ENCODE measurements around the gene PLPP2. TPM values are rescaled to one million over a fixed set of nuclear protein-coding genes. Genes with fewer than 3 reads are reported as not detected.

The PLPP2 gene
- 10 to 100 TPM in 3 of 4 donors, 1 to 10 TPM in 1; 6.7 to 31.7 (median 22.3) TPM for total RNA-seq

GRCh38 chr19:291006-291521 lies at the start of gene PLPP2:
Gene PLPP2, minus strand, starts transcription at chr19:291403. Its CDS starts 67 bp downstream, at chr19:291336.
- Histone ChIP-seq H3K36me3 (no peaks in the 10 kb centered on the region), H3K4me1 (peaks cover 10 to 32% of the 10 kb centered on the region in 2 donors), H3K9me3 (no peaks in the 10 kb centered on the region), H3K4me3 (replicated peaks in 1 of 3) (peak within 1 kb of the TSS in 1 of 3 donors; percentile 41), H3K27ac (peak within 1 kb of the TSS in 1 of 3 donors; percentile 70), H3K27me3 (no peaks in the 10 kb centered on the region)
- intact Hi-C loops (cut with DNase I), result no loop called here
- no peak for DNase-seq
- WGBS, 2 donors, result 0 to 4% methylated on average over 5 to 6 of the region's 60 CpGs
- TF ChIP-seq POLR2A (IDR thresholded peaks at IDR 0.05) (no peak), CTCF (IDR thresholded peaks at IDR 0.05) (no peak)

GRCh38 chr19:340620-341385 lies 49.6 kb upstream of the PLPP2 start:
- no peak for DNase-seq
- intact Hi-C loops (cut with DNase I), result no loop called here
- TF ChIP-seq CTCF (IDR thresholded peaks at IDR 0.05) (no peak), POLR2A (IDR thresholded peaks at IDR 0.05) (no peak)
- Histone ChIP-seq H3K27ac (no peak overlapping the region), H3K36me3 (no peaks in the 10 kb centered on the region), H3K4me3 (replicated peaks in 1 of 3) (no peak overlapping the region), H3K27me3 (no peaks in the 10 kb centered on the region), H3K9me3 (no peaks in the 10 kb centered on the region), H3K4me1 (peaks cover 26% of the 10 kb centered on the region in 2 donors)
- WGBS, 2 donors, result 80 to 84% methylated on average over 13 to 14 of the region's 15 CpGs

GRCh38 chr19:339262-339887 lies 48.2 kb upstream of the PLPP2 start:
- H3K9me3 ChIP-seq, result no peaks in the 10 kb centered on the region
- H3K27me3 ChIP-seq, result no peaks in the 10 kb centered on the region
- TF ChIP-seq CTCF (IDR thresholded peaks at IDR 0.05), result no peak
- no peak for TF ChIP-seq POLR2A (IDR thresholded peaks at IDR 0.05)
- peaks cover 21 to 26% of the 10 kb centered on the region in 2 donors for H3K4me1 ChIP-seq
- DNase-seq, result no peak
- intact Hi-C loops (cut with DNase I), result no loop called here
- 92 to 97% methylated on average over 10 of the region's 10 CpGs for WGBS, 2 donors
- H3K4me3 ChIP-seq (replicated peaks in 1 of 3), result no peak overlapping the region
- H3K36me3 ChIP-seq, result peaks cover 0 to 7% of the 10 kb centered on the region in 2 donors
- H3K27ac ChIP-seq, result no peak overlapping the region

GRCh38 chr19:338421-338820 lies 47.2 kb upstream of the PLPP2 start:
- H3K9me3 ChIP-seq, result no peaks in the 10 kb centered on the region
- WGBS, 2 donors, result 92% methylated on average over 5 of the region's 5 CpGs
- H3K27me3 ChIP-seq, result no peaks in the 10 kb centered on the region
- TF ChIP-seq CTCF (IDR thresholded peaks at IDR 0.05), result no peak
- no peak for TF ChIP-seq POLR2A (IDR thresholded peaks at IDR 0.05)
- H3K27ac ChIP-seq, result no peak overlapping the region
- peaks cover 18 to 22% of the 10 kb centered on the region in 2 donors for H3K4me1 ChIP-seq
- intact Hi-C loops (cut with DNase I), result no loop called here
- DNase-seq, result no peak
- peaks cover 0 to 8% of the 10 kb centered on the region in 2 donors for H3K36me3 ChIP-seq
- no peak overlapping the region for H3K4me3 ChIP-seq (replicated peaks in 1 of 3)
